Stimulated activated naive CD8-positive, alpha-beta T cell treated with anti-CD3 and anti-CD28 coated beads, Interleukin-15, amount 100 ng/mL, for 72 hours (primary cell): ENCODE measurements around the gene PSAP.
"Not testable (repeated sequence)": the region's sequence is repeated elsewhere in the genome, so short reads cannot be mapped to it uniquely, and the experiment has no call there.

ENCODE experiments used
- ATAC-seq: fragments of 150-1000 bp; cut with Tn5 transposase; 2 replicates; pipeline ENCODE4 v1.10.0; 2021; ENCODE audit warnings: mild to moderate bottlenecking, moderate library complexity
- DNase-seq, 2 donors: peaks; one replicate each; pipeline ENCODE4 v3.0.0; 2021 to 2022
- H3K27ac Mint-ChIP-seq, 2 donors: one replicate each; pipeline ENCODE4 v1.8.0; 2022; ENCODE audit warnings: mild to moderate bottlenecking in 2 of 2, mixed read lengths in 2 of 2, moderate library complexity in 2 of 2
- H3K27me3 Mint-ChIP-seq: one replicate; pipeline ENCODE4 v1.8.0; 2022; ENCODE audit warnings: mixed read lengths
- H3K4me1 Mint-ChIP-seq: one replicate; pipeline ENCODE4 v1.8.0; 2022; ENCODE audit warnings: mild to moderate bottlenecking, mixed read lengths
- H3K4me3 Mint-ChIP-seq, 2 donors: one replicate each; pipeline ENCODE4 v1.8.0; 2022; ENCODE audit warnings: mild to moderate bottlenecking in 2 of 2, mixed read lengths in 2 of 2, moderate library complexity in 1 of 2
- H3K9me3 Mint-ChIP-seq, 2 donors: one replicate each; pipeline ENCODE4 v1.8.0; 2022; ENCODE audit warnings: mixed read lengths in 2 of 2

The PSAP gene

GRCh38 chr10:71850743-71851464 is at the start of gene PSAP:
Gene PSAP (minus strand): TSS chr10:71851251. CDS start chr10:71851221, 30 bp downstream.
- Mint-ChIP-seq H3K27ac (peak within 1 kb of the TSS; percentile 81 to 94), H3K4me3 (peak within 1 kb of the TSS; percentile 88 to 90), H3K9me3 (peaks cover 0 to 5% of the 10 kb centered on the region in 2 donors), H3K4me1 (peaks cover 52% of the 10 kb centered on the region), H3K27me3 (no peaks in the 10 kb centered on the region)
- ATAC-seq (peak; percentile 99), DNase-seq (peak; percentile 97 to 98)

- no peak for ATAC-seq
- Mint-ChIP-seq H3K9me3 (no peaks in the 10 kb centered on the region), H3K4me1 (peaks cover 9% of the 10 kb centered on the region)
Measured at GRCh38 chr10:71900441-71901180, 49.6 kb upstream of the PSAP start.

GRCh38 chr10:71899665-71900412 is 48.8 kb upstream of the PSAP start:
- DNase-seq (no peak), ATAC-seq (no peak)
- no peaks in the 10 kb centered on the region for H3K27me3 Mint-ChIP-seq
- no peak overlapping the region for H3K4me3 Mint-ChIP-seq
- H3K4me1 Mint-ChIP-seq, result peaks cover 9% of the 10 kb centered on the region
- H3K9me3 Mint-ChIP-seq, result no peaks in the 10 kb centered on the region
- H3K27ac Mint-ChIP-seq, result no peak overlapping the region

More at GRCh38 chr10:71900441-71901180, 49.6 kb upstream of the PSAP start:
- DNase-seq, result no peak
- no peaks in the 10 kb centered on the region for H3K27me3 Mint-ChIP-seq
- H3K4me3 Mint-ChIP-seq, result no peak overlapping the region
- H3K27ac Mint-ChIP-seq, result no peak overlapping the region

GRCh38 chr10:71898346-71898745 is 47.3 kb upstream of the PSAP start:
- H3K4me3 Mint-ChIP-seq, ATAC-seq, H3K4me1 Mint-ChIP-seq, DNase-seq, H3K27ac Mint-ChIP-seq, H3K27me3 Mint-ChIP-seq, H3K9me3 Mint-ChIP-seq: not testable (repeated sequence)

DNA sequence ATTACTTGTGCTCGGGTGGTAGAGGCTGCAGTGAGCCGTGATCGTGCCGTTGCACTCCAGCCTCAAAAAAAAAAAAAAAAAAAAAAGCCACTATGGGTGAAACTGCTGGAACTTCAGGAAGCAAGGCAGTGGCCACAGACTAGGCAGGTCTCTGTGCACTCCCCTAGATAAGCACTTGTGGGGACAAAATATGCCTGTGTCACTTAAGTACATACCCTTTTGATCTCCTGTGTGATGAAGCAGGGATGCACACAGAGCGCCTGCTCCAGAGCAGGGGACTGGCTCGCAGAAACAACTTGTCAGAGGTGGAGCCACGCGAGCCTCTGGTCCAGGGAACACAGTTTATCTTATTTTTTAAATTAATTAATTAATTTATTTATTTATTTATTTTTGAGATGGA is 42.9 kb upstream of the PSAP start:
- Mint-ChIP-seq H3K4me1 (peaks cover 15% of the 10 kb centered on the region), H3K27ac (no peak overlapping the region), H3K9me3 (no peaks in the 10 kb centered on the region), H3K27me3 (peaks cover 8% of the 10 kb centered on the region), H3K4me3 (no peak overlapping the region)
- DNase-seq (no peak), ATAC-seq (no peak)

GRCh38 chr10:71893258-71893815 is 42.3 kb upstream of the PSAP start:
- H3K4me1 Mint-ChIP-seq, result peaks cover 21% of the 10 kb centered on the region
- H3K9me3 Mint-ChIP-seq, result no peaks in the 10 kb centered on the region
- no peak overlapping the region for H3K4me3 Mint-ChIP-seq
- DNase-seq (no peak), ATAC-seq (no peak)
- peaks cover 8% of the 10 kb centered on the region for H3K27me3 Mint-ChIP-seq
- no peak overlapping the region for H3K27ac Mint-ChIP-seq

DNA sequence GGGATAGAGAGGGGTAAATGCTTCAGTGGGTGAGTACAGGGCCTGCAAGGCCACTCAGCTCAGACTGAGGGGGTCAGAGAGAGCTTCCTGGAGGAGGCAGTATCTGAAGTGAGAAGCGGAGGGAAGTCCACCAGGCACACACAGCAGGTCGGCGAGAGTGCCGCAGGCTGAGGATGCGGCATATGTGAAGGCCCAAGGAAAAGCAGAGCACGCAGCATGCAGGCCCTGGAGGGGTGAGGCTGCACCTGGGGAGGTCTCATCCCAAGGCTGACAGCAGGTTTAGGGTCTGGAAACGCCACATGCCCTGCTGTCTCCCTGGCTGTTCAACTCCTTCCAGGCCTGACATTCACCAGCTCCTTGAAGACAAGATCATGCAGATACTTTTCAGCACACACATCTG is 40.4 kb upstream of the PSAP start:
- ATAC-seq (no peak), DNase-seq (no peak)
- Mint-ChIP-seq H3K4me3 (no peak overlapping the region), H3K9me3 (no peaks in the 10 kb centered on the region), H3K4me1 (peaks cover 12% of the 10 kb centered on the region), H3K27ac (no peak overlapping the region), H3K27me3 (peaks cover 8% of the 10 kb centered on the region)

GRCh38 chr10:71889388-71889987 is 38.4 kb upstream of the PSAP start:
- no peak for ATAC-seq
- Mint-ChIP-seq H3K27me3 (peaks cover 8% of the 10 kb centered on the region), H3K27ac (peak overlapping the region in 1 of 2 donors; percentile 28)

GRCh38 chr10:71888623-71889387 is 37.8 kb upstream of the PSAP start:
- Mint-ChIP-seq H3K27me3 (peaks cover 8% of the 10 kb centered on the region), H3K4me1 (peaks cover 12% of the 10 kb centered on the region), H3K27ac (peak overlapping the region; percentile 63 to 86), H3K9me3 (no peaks in the 10 kb centered on the region), H3K4me3 (peak overlapping the region; percentile 76 to 83)
- DNase-seq (peak; percentile 57 to 72), ATAC-seq (peak; percentile 97)

More at GRCh38 chr10:71889388-71889987, 38.4 kb upstream of the PSAP start:
- H3K4me1 Mint-ChIP-seq, result peaks cover 12% of the 10 kb centered on the region
- H3K9me3 Mint-ChIP-seq, result no peaks in the 10 kb centered on the region
- peak overlapping the region; percentile 76 to 83 for H3K4me3 Mint-ChIP-seq
- no peak for DNase-seq

- H3K27me3 Mint-ChIP-seq, result peaks cover 8% of the 10 kb centered on the region
- no peak overlapping the region for H3K27ac Mint-ChIP-seq
- H3K9me3 Mint-ChIP-seq, result no peaks in the 10 kb centered on the region
- peaks cover 17% of the 10 kb centered on the region for H3K4me1 Mint-ChIP-seq
- no peak for ATAC-seq
- no peak for DNase-seq
- H3K4me3 Mint-ChIP-seq, result peak overlapping the region; percentile 76 to 83
Measured at GRCh38 chr10:71888248-71888622, 37.2 kb upstream of the PSAP start.

DNA sequence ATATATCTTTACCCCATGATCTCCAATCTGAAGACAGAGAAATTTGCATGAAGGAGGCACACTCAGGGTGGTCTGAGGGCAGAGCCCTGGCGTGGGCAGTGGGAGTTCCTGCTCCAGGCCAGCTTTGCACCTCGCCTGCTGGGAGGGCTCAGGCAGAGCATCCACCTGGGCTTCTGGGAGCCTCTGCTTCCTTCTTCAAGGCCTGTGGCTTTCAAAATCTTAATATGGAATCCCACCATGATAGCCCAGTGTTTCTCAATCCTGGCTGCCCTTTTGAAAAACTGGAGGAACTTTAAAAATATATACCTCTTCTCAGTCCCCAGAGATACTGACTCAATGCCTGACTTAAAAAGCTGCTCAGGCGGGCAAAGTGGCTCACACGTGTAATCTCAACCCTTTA is 36.7 kb upstream of the PSAP start:
- no peak for DNase-seq
- Mint-ChIP-seq H3K27me3 (peaks cover 8% of the 10 kb centered on the region), H3K27ac (no peak overlapping the region), H3K4me3 (peak overlapping the region; percentile 76 to 83), H3K4me1 (peaks cover 19% of the 10 kb centered on the region), H3K9me3 (no peaks in the 10 kb centered on the region)
- ATAC-seq, result no peak

GRCh38 chr10:71882813-71883659 is 32.0 kb upstream of the PSAP start:
- Mint-ChIP-seq H3K9me3 (no peaks in the 10 kb centered on the region), H3K4me3 (no peak overlapping the region), H3K27me3 (peaks cover 7% of the 10 kb centered on the region), H3K27ac (peak overlapping the region; percentile 28 to 57), H3K4me1 (peaks cover 21% of the 10 kb centered on the region)
- ATAC-seq (no peak), DNase-seq (no peak)

DNA sequence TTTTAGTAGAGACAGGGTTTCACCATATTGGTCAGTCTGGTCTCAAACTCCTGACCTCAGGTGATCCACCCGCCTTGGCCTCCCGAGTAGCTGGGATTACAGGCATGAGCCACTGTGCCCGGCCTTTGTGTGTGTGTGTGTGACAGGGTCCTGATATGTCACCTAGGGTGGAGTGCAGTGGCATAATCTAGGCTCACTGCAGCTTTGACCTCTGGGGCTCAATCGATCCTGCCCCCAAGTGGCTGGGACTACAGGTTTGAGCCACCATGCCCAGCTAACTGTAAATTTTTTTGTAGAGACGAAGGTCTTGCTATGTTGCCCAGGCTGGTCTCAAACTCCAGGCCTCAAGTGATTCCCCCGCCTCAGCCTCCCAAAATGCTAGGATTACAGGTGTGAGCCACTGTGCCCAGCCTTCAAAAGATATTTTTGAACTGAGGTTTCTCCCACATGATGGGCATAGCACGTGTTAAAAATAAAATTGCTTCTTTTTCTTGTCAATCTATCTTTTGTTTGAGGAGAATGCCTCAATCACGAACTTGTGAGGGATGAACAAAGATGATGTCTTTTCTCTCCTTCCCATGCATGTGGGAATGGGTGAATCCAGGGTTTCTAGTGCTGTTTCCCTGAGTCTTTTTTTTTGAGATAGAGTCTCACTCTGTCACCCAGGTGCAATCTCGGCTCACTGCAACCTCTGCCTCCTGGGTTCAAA is 30.8 kb upstream of the PSAP start:
- no peak overlapping the region for H3K4me3 Mint-ChIP-seq
- DNase-seq (no peak), ATAC-seq (no peak)
- H3K4me1 Mint-ChIP-seq, result peaks cover 27% of the 10 kb centered on the region
- H3K9me3 Mint-ChIP-seq, result no peaks in the 10 kb centered on the region
- peaks cover 7% of the 10 kb centered on the region for H3K27me3 Mint-ChIP-seq
- H3K27ac Mint-ChIP-seq, result no peak overlapping the region
